HG03342 (cell line): Measurements from ENCODE around the gene ABCD1.

Experiments used
- ATAC-seq: cut with Tn5 transposase; IDR thresholded peaks from one replicate; pipeline ENCODE4 v1.9.1; 2021; ENCODE audit warnings: mild to moderate bottlenecking, moderate library complexity; ENCODE audit not compliant: unreplicated experiment

Gene ABCD1

GRCh38 chrX:153770601-153771414 is 46.2 kb downstream of the ABCD1 start:
- no peak for ATAC-seq

GRCh38 chrX:153771415-153772315 is 47.0 kb downstream of the ABCD1 start:
- ATAC-seq: no peak

GRCh38 chrX:153772316-153773217 is 47.9 kb downstream of the ABCD1 start:
- no peak for ATAC-seq

- ATAC-seq: no peak
Measured at GRCh38 chrX:153773218-153773611, 48.6 kb downstream of the ABCD1 start.

GRCh38 chrX:153773741-153774575 is 49.3 kb downstream of the ABCD1 start:
- no peak for ATAC-seq

GRCh38 chrX:153774576-153775292 is 50.1 kb downstream of the ABCD1 start:
- ATAC-seq: no peak

- ATAC-seq: no peak
Measured at GRCh38 chrX:153775293-153776119, 50.9 kb downstream of the ABCD1 start.

GRCh38 chrX:153776120-153776599 is 51.5 kb downstream of the ABCD1 start:
- ATAC-seq: no peak

GRCh38 chrX:153776611-153777045 is 52.0 kb downstream of the ABCD1 start:
- no peak for ATAC-seq

GRCh38 chrX:153777261-153778090 is 52.8 kb downstream of the ABCD1 start:
- ATAC-seq: no peak

- ATAC-seq: no peak
Measured at GRCh38 chrX:153778181-153778580, 53.5 kb downstream of the ABCD1 start.

- ATAC-seq: no peak
Measured at GRCh38 chrX:153778684-153779101, 54.0 kb downstream of the ABCD1 start.

- ATAC-seq: no peak
Measured at GRCh38 chrX:153779891-153780677, 55.4 kb downstream of the ABCD1 start.

- no peak for ATAC-seq
Measured at GRCh38 chrX:153780678-153781427, 56.2 kb downstream of the ABCD1 start, which contains the start of gene SRPK3. Gene SRPK3, plus strand, starts transcription at chrX:153781041. Its CDS starts 46 bp downstream, at chrX:153781087.

GRCh38 chrX:153781428-153782047 is 56.9 kb downstream of the ABCD1 start:
- no peak for ATAC-seq
